Peyer's patch (tissue), 4 donors: ENCODE data around the gene NFASC.

ENCODE experiments used
- POLR2A ChIP-seq, 2 donors: fragments of 450-650 bp; IDR thresholded peaks; one replicate each; pipeline ENCODE4 v1.5.1; 2017; ENCODE audit warnings: antibody characterized with exemption in 2 of 2, mild to moderate bottlenecking in 2 of 2, moderate library complexity in 2 of 2
- TF ChIP-seq, protein P1 (sequence below), 6 experiments: fragments of 450-650 bp in 4 of 6; fragments of 200-600 bp in 2 of 6; sonication (generic) in 1 of 6; IDR thresholded peaks; one replicate each; pipeline ENCODE4 v1.5.1; 2017 to 2019; ENCODE audit warnings: antibody characterized with exemption in 6 of 6, mild to moderate bottlenecking in 3 of 6, moderate library complexity in 1 of 6

DNA sequence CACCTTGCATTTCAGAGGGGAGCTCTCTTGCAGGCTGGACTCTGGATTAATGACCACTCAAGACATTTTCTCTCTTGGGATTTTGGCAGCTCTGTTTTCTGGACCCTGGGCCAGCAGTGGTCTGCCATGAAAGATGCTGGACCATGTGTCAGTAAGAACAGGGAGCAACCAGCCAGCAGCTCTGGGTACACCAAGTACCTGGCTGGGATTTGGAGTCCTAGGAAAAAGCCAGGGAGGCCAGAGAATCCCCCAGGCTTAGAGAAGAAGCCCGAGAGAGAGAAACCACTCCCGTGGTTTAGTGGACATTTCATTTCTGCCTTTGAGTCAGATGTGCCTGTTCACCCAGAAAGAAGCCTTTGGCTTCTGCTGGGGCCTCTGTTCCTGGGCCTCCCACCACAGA, 2.5 kb downstream of the NFASC start:
- TF ChIP-seq POLR2A (IDR thresholded peaks at IDR 0.05), result no peak
- TF ChIP-seq, protein P1, sequence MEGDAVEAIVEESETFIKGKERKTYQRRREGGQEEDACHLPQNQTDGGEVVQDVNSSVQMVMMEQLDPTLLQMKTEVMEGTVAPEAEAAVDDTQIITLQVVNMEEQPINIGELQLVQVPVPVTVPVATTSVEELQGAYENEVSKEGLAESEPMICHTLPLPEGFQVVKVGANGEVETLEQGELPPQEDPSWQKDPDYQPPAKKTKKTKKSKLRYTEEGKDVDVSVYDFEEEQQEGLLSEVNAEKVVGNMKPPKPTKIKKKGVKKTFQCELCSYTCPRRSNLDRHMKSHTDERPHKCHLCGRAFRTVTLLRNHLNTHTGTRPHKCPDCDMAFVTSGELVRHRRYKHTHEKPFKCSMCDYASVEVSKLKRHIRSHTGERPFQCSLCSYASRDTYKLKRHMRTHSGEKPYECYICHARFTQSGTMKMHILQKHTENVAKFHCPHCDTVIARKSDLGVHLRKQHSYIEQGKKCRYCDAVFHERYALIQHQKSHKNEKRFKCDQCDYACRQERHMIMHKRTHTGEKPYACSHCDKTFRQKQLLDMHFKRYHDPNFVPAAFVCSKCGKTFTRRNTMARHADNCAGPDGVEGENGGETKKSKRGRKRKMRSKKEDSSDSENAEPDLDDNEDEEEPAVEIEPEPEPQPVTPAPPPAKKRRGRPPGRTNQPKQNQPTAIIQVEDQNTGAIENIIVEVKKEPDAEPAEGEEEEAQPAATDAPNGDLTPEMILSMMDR (IDR thresholded peaks at IDR 0.05), result no peak
